Measurements from ENCODE around the gene DDX24.

DDX24 gene, protein sequence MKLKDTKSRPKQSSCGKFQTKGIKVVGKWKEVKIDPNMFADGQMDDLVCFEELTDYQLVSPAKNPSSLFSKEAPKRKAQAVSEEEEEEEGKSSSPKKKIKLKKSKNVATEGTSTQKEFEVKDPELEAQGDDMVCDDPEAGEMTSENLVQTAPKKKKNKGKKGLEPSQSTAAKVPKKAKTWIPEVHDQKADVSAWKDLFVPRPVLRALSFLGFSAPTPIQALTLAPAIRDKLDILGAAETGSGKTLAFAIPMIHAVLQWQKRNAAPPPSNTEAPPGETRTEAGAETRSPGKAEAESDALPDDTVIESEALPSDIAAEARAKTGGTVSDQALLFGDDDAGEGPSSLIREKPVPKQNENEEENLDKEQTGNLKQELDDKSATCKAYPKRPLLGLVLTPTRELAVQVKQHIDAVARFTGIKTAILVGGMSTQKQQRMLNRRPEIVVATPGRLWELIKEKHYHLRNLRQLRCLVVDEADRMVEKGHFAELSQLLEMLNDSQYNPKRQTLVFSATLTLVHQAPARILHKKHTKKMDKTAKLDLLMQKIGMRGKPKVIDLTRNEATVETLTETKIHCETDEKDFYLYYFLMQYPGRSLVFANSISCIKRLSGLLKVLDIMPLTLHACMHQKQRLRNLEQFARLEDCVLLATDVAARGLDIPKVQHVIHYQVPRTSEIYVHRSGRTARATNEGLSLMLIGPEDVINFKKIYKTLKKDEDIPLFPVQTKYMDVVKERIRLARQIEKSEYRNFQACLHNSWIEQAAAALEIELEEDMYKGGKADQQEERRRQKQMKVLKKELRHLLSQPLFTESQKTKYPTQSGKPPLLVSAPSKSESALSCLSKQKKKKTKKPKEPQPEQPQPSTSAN

GRCh38 chr14:94080621-94081385 is at the start of gene DDX24, which contains the start of gene IFI27L1:
Gene DDX24, minus strand, starts transcription at chr14:94081202. Its CDS starts 1,460 bp downstream, at chr14:94079742.
Gene IFI27L1, plus strand, starts transcription at chr14:94081310. Its CDS starts 15,628 bp downstream, at chr14:94096938.
- peak within 1 kb of the TSS; percentile 72 for H3K27ac ChIP-seq
- TF ChIP-seq ZFX (IDR thresholded peaks at IDR 0.05; ENCODE audit: borderline replicate concordance) = no peak
- TF ChIP-seq CTCF (IDR thresholded peaks at IDR 0.05) = no peak

DNA sequence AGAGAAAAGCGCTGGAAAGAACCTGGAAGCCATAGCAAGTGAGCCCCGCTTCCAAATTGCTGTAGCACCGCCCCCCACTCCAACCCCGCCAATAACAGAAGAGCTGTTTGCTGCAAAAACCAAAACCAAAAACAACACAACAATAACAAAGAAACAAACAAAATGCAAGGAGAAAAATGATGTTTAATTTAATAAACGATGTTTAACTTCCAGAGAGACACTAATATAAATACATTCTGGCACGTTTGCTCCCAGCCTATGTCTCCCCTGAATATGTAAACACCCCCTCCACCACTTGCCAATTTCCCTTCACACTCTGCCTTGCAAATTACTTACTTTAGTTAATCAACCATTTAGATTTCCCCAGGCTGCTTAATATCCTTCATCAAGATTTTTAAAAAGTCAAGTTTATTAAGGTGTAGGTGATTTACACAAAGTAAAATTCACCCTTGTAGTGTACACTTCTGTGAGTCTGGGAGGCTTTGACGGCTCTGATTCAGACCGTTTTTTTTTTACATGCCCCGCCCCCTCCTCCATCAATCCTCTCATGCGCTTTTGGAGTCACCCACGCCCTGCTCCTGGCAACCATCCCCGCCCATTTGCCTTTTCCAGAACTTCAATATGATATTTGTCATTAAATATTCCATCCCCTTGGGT is 48.9 kb upstream of the DDX24 start:
- no peak for TF ChIP-seq CTCF (IDR thresholded peaks at IDR 0.05)
- no peak for TF ChIP-seq ZFX (IDR thresholded peaks at IDR 0.05; ENCODE audit: borderline replicate concordance)
- H3K27ac ChIP-seq = no peak overlapping the region

DNA sequence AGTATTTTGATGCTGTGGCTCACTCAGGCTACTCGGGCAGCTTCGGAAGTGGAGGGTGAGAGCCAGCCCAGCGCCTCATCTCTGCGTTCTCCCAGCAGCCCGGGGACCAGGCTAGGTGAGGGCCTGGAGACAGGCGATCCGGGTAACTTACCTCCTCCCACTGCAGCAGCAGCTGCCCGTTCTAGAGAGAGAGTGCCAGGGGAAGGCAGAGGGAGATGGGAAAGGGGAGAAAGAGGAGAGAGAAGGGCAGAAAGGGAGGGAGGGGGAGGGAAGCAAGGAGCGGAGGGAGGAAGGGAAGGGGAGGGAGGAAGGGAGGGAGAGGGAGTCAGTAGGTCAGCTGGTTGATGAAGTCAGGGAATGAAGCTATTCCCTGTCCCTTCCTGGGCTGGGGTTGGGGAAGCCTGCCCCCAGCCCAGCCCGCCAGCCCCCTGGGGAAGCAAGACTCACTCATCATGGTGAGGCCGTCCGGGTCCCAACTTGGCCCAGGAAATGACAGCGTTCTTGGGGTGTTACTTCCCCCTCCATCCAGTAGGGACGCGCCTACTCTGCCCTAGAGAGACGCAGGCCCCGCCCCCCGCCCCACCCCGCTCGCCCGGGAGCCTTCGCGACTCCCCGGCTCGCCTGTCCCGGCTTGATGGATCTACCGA is 48.2 kb upstream of the DDX24 start, which contains the start of gene IFI27L2:
IFI27L2 (minus strand) TSS at position 494 of the 647 bp plus-strand sequence; CDS start at position 454, 40 bp downstream.
- TF ChIP-seq CTCF (IDR thresholded peaks at IDR 0.05) = no peak
- TF ChIP-seq ZFX (IDR thresholded peaks at IDR 0.05; ENCODE audit: borderline replicate concordance) = no peak
- H3K27ac ChIP-seq = no peak within 1 kb of the TSS

DNA sequence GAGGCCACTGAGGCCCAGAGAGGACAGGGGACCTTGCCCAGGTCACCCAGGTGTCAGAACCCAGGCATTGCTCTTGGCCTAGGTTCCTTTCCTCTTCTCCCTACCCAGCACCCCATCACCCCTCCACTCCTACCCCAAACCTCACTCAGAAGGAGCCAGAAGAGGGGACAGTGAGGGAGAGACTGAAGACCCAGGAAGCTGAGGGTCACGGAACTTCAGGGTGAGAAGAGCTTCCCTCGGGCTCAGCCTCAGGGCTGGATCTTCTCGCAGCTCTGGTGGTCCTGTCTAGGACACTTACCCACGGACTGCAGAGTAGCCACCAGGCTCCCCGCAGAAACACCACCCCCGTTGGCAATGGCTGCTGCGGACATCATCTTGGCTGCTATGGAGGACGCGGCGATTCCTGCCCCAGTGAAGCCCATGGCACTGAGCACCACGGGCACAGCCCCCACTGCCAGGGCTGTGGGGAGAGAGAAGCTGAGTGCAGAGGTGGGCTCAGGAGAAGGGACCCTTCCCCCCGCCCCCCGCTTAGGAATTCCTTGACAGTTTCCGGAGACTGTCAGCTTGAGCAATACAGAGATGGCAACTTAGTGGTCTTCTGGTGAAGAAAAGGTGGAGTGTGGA is 47.3 kb upstream of the DDX24 start:
- TF ChIP-seq CTCF (IDR thresholded peaks at IDR 0.05) (no peak), ZFX (IDR thresholded peaks at IDR 0.05; ENCODE audit: borderline replicate concordance) (no peak)
- no peak overlapping the region for H3K27ac ChIP-seq

GRCh38 chr14:94127330-94127729 is 46.3 kb upstream of the DDX24 start:
- no peak for TF ChIP-seq CTCF (IDR thresholded peaks at IDR 0.05)
- TF ChIP-seq ZFX (IDR thresholded peaks at IDR 0.05; ENCODE audit: borderline replicate concordance) = no peak
- H3K27ac ChIP-seq = no peak overlapping the region

- TF ChIP-seq CTCF (IDR thresholded peaks at IDR 0.05) (no peak), ZFX (IDR thresholded peaks at IDR 0.05; ENCODE audit: borderline replicate concordance) (no peak)
These were observed 45.8 kb upstream of the DDX24 start for GRCh38 chr14:94126800-94127199.

More at GRCh38 chr14:94126800-94127199, 45.8 kb upstream of the DDX24 start:
- no peak overlapping the region for H3K27ac ChIP-seq
